ENCODE data around the gene HS6ST2. TPM values are rescaled to one million over a fixed set of nuclear protein-coding genes. Genes with fewer than 3 reads are reported as not detected.

Gene HS6ST2
- total RNA-seq, 4 donors from 2014 or later: 0.77 to 9.7 (median 1.9) TPM

GRCh38 chrX:132584936-132585335, 373.5 kb downstream of the HS6ST2 start:
- intact Hi-C loops (cut with DNase I; ENCODE audit: low total_unique reads): no loop called here
- TF ChIP-seq CTCF (IDR thresholded peaks at IDR 0.05) (no peak), POLR2A (IDR thresholded peaks at IDR 0.05) (no peak)
- Histone ChIP-seq H3K9me3 (no peaks in the 10 kb centered on the region), H3K27me3 (no peaks in the 10 kb centered on the region), H3K36me3 (no peaks in the 10 kb centered on the region), H3K27ac (no peak overlapping the region), H3K4me1 (no peaks in the 10 kb centered on the region), H3K4me3 (no peak overlapping the region)
- no peak for DNase-seq

- intact Hi-C loops (cut with DNase I; ENCODE audit: low total_unique reads): no loop called here
- TF ChIP-seq CTCF (IDR thresholded peaks at IDR 0.05) (no peak), POLR2A (IDR thresholded peaks at IDR 0.05) (no peak)
- no peak for DNase-seq
- H3K36me3 ChIP-seq: no peaks in the 10 kb centered on the region
- no peak overlapping the region for H3K4me3 ChIP-seq
- no peaks in the 10 kb centered on the region for H3K4me1 ChIP-seq
- no peaks in the 10 kb centered on the region for H3K27me3 ChIP-seq
- H3K9me3 ChIP-seq: no peaks in the 10 kb centered on the region
- no peak overlapping the region for H3K27ac ChIP-seq
Measured at GRCh38 chrX:132576939-132577338, 381.5 kb downstream of the HS6ST2 start.

Small RNAs within 50 kb of the gene (small RNA-seq; reads per million reads assigned to genes)
- gene RNU6-98P: not detected
- not detected for gene Z82205.1

Other genes with a start within 250 kb of the HS6ST2 start
- not detected for gene USP26, start 138.5 kb upstream of the HS6ST2 start, total RNA-seq